ENCODE data around the gene MYO7B.

GRCh38 chr2:127510073-127510472 is 25.4 kb upstream of the MYO7B start:
- TF ChIP-seq POLR2A (IDR thresholded peaks at IDR 0.05) (no peak), CTCF (IDR thresholded peaks at IDR 0.05) (no peak), POLR2AphosphoS5 (IDR thresholded peaks at IDR 0.05) (no peak), EP300 (IDR thresholded peaks at IDR 0.05) (no peak)

Measured in gastroesophageal sphincter (tissue), 3 donors.